Hepatocyte (in vitro differentiated cells): Measurements from ENCODE around the gene HSD11B1L. TPM values are rescaled to one million over a fixed set of nuclear protein-coding genes. Genes with fewer than 3 reads are reported as not detected.

Experiments
- DNase-seq: peaks from one replicate; pipeline ENCODE4 v3.0.0-alpha.2; 2016; ENCODE audit warnings: low spot score
- H2AFZ ChIP-seq: fragments of 200-600 bp; sonication (generic); 2 replicates; pipeline ENCODE4 v1.6.0; 2016; ENCODE audit warnings: antibody characterized with exemption, mild to moderate bottlenecking
- H3K27ac ChIP-seq: fragments of 200-600 bp; sonication (generic); 2 replicates; pipeline ENCODE4 v1.5.1; 2016; ENCODE audit warnings: mild to moderate bottlenecking
- H3K27me3 ChIP-seq: fragments of 200-600 bp; sonication (generic); 2 replicates; pipeline ENCODE4 v1.6.1; 2016
- H3K36me3 ChIP-seq: fragments of 200-600 bp; sonication (generic); replicated peaks from 2 replicates; pipeline ENCODE4 v1.5.1; 2016; ENCODE audit warnings: low read depth; ENCODE audit not compliant: insufficient read depth
- H3K4me1 ChIP-seq: fragments of 200-600 bp; sonication (generic); 2 replicates; pipeline ENCODE4 v1.5.1; 2016; ENCODE audit warnings: mild to moderate bottlenecking, moderate library complexity; ENCODE audit not compliant: insufficient read depth
- H3K4me2 ChIP-seq: fragments of 200-600 bp; sonication (generic); 2 replicates; pipeline ENCODE4 v1.6.0; 2016
- H3K4me3 ChIP-seq: fragments of 200-600 bp; sonication (generic); 2 replicates; pipeline ENCODE4 v1.5.1; 2016; ENCODE audit warnings: mild to moderate bottlenecking
- H3K79me2 ChIP-seq: fragments of 200-600 bp; sonication (generic); 2 replicates; pipeline ENCODE4 v1.6.0; 2017; ENCODE audit warnings: mild to moderate bottlenecking
- H3K9me2 ChIP-seq: fragments of 200-600 bp; sonication (generic); replicated peaks from 2 replicates; pipeline ENCODE4 v1.6.0; 2017; ENCODE audit warnings: mild to moderate bottlenecking; ENCODE audit not compliant: insufficient read depth
- H3K9me3 ChIP-seq: fragments of 200-600 bp; sonication (generic); 2 replicates; pipeline ENCODE4 v1.5.1; 2016; ENCODE audit warnings: low read depth, mild to moderate bottlenecking
- H4K20me1 ChIP-seq: fragments of 200-600 bp; sonication (generic); 2 replicates; pipeline ENCODE4 v1.6.0; 2016; ENCODE audit warnings: mild to moderate bottlenecking; ENCODE audit not compliant: insufficient read depth, poor library complexity, severe bottlenecking
- EZH2 ChIP-seq: fragments of 200-600 bp; sonication (generic); IDR thresholded peaks from 2 replicates; pipeline ENCODE4 v1.6.1; 2016; ENCODE audit warnings: antibody characterized with exemption, mild to moderate bottlenecking, borderline replicate concordance
- EZH2phosphoT487 ChIP-seq: fragments of 200-600 bp; sonication (generic); IDR thresholded peaks from one replicate; pipeline ENCODE4 v1.6.1; 2018; ENCODE audit warnings: antibody characterized with exemption, mild to moderate bottlenecking, low read depth, moderate library complexity; ENCODE audit not compliant: unreplicated experiment, severe bottlenecking
- WGBS: methylation state at CpG from one replicate; pipeline ENCODE4 v1.1.6; 2016; ENCODE audit warnings: low lambda C conversion rate; ENCODE audit errors: missing lambda C conversion rate; 5-methylcytosine and 5-hydroxymethylcytosine counted together
- polyA plus RNA-seq: library from polyadenylated mRNA; unstranded; fragments of >200 nt; fragmentation: Nextera tagmentation; extraction: Ambion mirVana; gene quantifications from 2 replicates; pipeline ENCODE4 v1.2.1, GENCODE V29; 2016
- total RNA-seq: library from RNA; depleted of rRNA; stranded (reverse); fragments of >200 nt; gene quantifications from 2 replicates; pipeline ENCODE4 v1.2.3, GENCODE V29; 2014
- TF ChIP-seq, protein P1 (sequence below): fragments of 200-600 bp; sonication (generic); IDR thresholded peaks from 2 replicates; pipeline ENCODE4 v1.5.1; 2016; ENCODE audit warnings: antibody characterized with exemption, mild to moderate bottlenecking; ENCODE audit not compliant: poor library complexity

HSD11B1L gene
- total and polyA plus RNA-seq, 2 experiments from 2014 or later, result 14.9 to 26.0 TPM

DNA sequence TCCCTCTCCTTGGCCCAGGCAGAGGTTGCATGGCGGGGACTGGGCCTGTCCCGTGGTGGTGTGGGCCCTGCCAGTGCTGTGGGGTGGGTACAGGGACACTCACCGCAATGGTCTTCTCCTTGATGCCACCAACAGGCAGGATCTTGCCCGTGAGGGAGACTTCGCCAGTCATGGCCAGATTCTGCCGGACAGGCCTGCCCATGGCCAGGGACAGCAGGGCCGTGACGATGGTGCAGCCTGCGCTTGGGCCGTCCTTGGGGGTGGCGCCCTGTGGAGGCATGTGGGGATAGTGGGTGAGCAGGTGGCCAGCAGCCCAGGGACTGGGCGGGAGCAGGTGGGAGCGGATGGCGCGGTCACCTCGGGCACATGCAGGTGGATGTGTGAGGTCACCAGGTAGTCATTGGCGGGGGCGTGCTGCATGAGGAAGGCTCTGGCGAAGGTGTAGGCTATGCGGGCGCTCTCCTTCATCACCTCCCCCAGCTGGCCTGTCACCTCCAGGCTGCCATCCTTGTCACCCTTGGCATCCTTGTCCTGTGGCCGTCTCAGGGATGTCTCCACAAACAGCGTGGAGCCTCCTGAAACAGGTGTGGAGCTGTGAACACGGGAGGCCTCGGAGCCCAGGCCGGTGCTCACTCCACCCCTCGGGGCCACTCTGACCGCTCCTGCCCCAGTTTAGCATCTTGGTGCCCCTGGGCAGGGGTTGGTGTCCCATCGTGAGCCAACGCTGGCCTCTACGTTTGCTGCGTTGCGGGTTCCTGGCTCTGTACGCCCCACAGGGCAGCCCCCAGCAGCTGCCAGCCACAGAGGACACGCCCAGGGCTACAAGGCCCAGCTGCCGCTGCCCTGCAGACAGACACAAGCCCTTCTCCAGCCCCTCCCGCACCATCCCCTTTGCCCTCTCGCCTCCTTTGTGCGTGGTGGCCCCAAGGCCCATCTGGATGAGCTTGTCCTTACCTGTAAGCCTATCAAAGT, 12.7 kb downstream of the HSD11B1L start:
- peak; percentile 10 for DNase-seq
- Histone ChIP-seq H3K9me3 (no peaks in the 10 kb centered on the region), H3K4me1 (peaks cover 8% of the 10 kb centered on the region), H2AFZ (no peak overlapping the region), H3K27me3 (no peaks in the 10 kb centered on the region), H4K20me1 (peaks cover 63% of the 10 kb centered on the region), H3K79me2 (peaks cover 57% of the 10 kb centered on the region), H3K27ac (no peak overlapping the region), H3K4me2 (no peak overlapping the region), H3K4me3 (no peak overlapping the region), H3K36me3 (no peaks in the 10 kb centered on the region), H3K9me2 (no peaks in the 10 kb centered on the region)
- 92% methylated on average over 37 of the region's 39 CpGs for WGBS
- TF ChIP-seq EZH2phosphoT487 (no peak), EZH2 (no peak)
- TF ChIP-seq, protein P1, sequence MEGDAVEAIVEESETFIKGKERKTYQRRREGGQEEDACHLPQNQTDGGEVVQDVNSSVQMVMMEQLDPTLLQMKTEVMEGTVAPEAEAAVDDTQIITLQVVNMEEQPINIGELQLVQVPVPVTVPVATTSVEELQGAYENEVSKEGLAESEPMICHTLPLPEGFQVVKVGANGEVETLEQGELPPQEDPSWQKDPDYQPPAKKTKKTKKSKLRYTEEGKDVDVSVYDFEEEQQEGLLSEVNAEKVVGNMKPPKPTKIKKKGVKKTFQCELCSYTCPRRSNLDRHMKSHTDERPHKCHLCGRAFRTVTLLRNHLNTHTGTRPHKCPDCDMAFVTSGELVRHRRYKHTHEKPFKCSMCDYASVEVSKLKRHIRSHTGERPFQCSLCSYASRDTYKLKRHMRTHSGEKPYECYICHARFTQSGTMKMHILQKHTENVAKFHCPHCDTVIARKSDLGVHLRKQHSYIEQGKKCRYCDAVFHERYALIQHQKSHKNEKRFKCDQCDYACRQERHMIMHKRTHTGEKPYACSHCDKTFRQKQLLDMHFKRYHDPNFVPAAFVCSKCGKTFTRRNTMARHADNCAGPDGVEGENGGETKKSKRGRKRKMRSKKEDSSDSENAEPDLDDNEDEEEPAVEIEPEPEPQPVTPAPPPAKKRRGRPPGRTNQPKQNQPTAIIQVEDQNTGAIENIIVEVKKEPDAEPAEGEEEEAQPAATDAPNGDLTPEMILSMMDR, result no peak

DNA sequence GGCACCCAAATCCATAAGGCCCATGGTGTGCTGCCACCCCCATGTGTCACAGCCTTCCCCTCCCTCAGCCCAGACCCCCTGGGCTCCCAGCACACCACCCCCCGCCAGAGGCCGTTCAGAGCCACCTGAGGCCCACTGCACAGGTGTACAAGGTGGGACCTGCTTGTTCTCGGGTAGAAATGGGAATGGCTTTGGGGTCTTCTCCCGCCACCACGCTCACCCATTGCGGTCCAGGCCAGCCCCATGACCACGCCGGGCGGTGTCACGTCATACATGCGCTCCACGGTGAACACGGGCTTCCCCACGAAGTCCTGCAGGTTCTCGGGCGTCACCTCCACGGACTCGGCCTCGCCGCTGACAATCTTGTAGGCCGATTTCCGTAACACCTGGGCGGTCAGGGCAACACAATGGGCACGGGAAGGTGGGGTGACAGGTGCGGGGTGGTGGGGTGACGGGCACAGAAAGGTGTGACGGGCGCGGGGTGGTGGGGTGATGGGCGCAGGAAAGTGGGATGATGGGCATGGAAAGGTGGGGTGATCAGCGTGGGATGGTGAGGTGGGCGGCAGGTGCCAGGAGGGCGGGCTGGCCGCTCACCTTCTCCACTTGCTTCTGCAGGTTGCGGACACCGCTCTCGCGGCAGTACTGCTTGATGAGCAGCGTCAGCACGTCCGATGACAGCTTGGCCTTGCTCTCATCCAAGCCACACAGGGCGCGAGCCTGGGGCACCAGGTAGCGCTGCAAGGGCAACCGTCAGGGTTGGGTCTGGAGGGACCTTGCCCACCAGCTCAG, 13.5 kb downstream of the HSD11B1L start:
- peaks cover 63% of the 10 kb centered on the region for H4K20me1 ChIP-seq
- DNase-seq, result peak; percentile 5
- no peaks in the 10 kb centered on the region for H3K9me3 ChIP-seq
- H3K4me1 ChIP-seq, result peaks cover 8% of the 10 kb centered on the region
- TF ChIP-seq EZH2phosphoT487 (no peak), EZH2 (no peak)
- TF ChIP-seq, protein P1, result no peak
- H3K9me2 ChIP-seq, result no peaks in the 10 kb centered on the region
- no peak overlapping the region for H2AFZ ChIP-seq
- H3K4me3 ChIP-seq, result no peak overlapping the region
- peaks cover 57% of the 10 kb centered on the region for H3K79me2 ChIP-seq
- H3K27ac ChIP-seq, result no peak overlapping the region
- 96% methylated on average over 37 of the region's 45 CpGs for WGBS
- H3K36me3 ChIP-seq, result no peaks in the 10 kb centered on the region
- no peak overlapping the region for H3K4me2 ChIP-seq
- H3K27me3 ChIP-seq, result no peaks in the 10 kb centered on the region

DNA sequence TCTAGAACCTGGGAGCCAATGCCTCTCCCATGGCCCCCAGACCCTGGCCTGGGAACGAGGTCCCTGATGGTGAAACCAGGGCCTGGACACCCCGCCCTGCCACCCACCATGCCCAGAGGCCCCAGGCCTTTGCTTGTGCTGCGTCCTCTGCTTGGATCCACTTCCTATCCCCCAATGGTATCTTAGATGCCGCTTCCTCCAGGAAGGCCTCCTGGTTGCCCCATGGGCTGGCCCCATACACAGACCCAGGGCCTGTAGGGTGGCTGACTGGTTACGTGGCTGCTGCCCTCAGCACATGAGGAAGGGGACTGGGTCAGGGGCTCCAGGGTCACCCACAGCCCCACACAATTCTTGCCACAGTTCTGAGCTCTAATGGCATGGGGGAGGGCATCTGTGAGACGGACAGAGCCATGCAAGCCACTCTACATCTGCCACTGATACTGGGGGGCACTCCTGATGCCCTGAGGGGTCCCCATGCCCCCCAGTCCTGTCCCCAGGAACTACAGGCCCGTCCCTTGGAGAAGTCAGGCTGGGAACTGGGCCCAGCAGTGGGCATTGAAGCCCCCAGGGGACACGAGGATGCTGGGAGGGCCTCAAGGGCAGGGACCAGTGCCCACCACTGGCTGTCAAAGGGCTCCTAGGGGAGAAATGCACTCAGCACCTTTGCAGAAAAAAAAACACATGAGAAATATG, 14.3 kb downstream of the HSD11B1L start:
- H2AFZ ChIP-seq, result no peak overlapping the region
- no peaks in the 10 kb centered on the region for H3K9me3 ChIP-seq
- no peaks in the 10 kb centered on the region for H3K36me3 ChIP-seq
- WGBS, result 94% methylated on average over 8 of the region's 8 CpGs
- no peaks in the 10 kb centered on the region for H3K9me2 ChIP-seq
- H3K79me2 ChIP-seq, result peaks cover 57% of the 10 kb centered on the region
- H3K4me2 ChIP-seq, result no peak overlapping the region
- DNase-seq, result peak; percentile 3
- H3K27ac ChIP-seq, result no peak overlapping the region
- peaks cover 8% of the 10 kb centered on the region for H3K4me1 ChIP-seq
- H4K20me1 ChIP-seq, result peaks cover 63% of the 10 kb centered on the region
- TF ChIP-seq EZH2phosphoT487, result no peak
- no peak for TF ChIP-seq EZH2
- TF ChIP-seq, protein P1, result no peak
- H3K27me3 ChIP-seq, result no peaks in the 10 kb centered on the region
- no peak overlapping the region for H3K4me3 ChIP-seq
